GM06990 (cell line): Measurements from ENCODE around the gene AGBL2.
"Not testable (repeated sequence)": the region's sequence is repeated elsewhere in the genome, so short reads cannot be mapped to it uniquely, and the experiment has no call there.

Experiments
- DNase-seq: peaks from one replicate; pipeline ENCODE4 v3.0.0-alpha.2; 2011; ENCODE audit not compliant: insufficient read length; ENCODE audit errors: extremely low read depth
- H3K27me3 ChIP-seq: replicated peaks from 2 replicates; pipeline ENCODE4 v1.6.0; 2011; ENCODE audit warnings: low read length; ENCODE audit not compliant: control insufficient read depth, insufficient read depth
- H3K36me3 ChIP-seq: 2 replicates; pipeline ENCODE4 v1.5.1; 2011; ENCODE audit warnings: low read length; ENCODE audit not compliant: control insufficient read depth, insufficient read depth
- H3K4me3 ChIP-seq: replicated peaks from 2 replicates; pipeline ENCODE4 v1.5.1; 2011; ENCODE audit warnings: low read depth, mild to moderate bottlenecking, control low read depth, low read length
- TF ChIP-seq, protein P1 (sequence below): IDR thresholded peaks from 2 replicates; pipeline ENCODE4 v1.5.1; 2011; ENCODE audit warnings: low read length, control low read depth, mild to moderate bottlenecking, inconsistent platforms; ENCODE audit not compliant: insufficient read depth, poor library complexity, severe bottlenecking

Gene AGBL2

DNA sequence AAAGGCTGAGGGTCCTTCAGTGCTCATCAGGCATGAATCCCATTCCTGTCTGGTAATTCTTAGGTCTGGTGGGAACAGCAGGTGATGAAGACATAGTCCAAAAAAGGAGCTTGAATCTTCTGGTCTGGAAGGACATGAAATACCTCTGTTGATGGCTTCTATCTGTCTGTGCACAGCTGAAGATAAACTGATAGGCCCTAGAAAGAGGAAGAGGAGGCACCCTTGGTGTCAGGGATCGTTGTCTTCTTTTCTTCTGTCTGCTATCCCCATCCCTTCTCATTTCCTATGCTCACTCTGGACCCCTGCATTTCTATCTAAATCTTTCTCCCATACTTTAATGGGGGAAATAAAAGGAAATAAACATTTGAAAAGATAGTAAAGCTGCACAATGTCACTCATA lies 9.4 kb downstream of the AGBL2 start:
- no peak overlapping the region for H3K4me3 ChIP-seq
- DNase-seq, result no peak
- TF ChIP-seq, protein P1, sequence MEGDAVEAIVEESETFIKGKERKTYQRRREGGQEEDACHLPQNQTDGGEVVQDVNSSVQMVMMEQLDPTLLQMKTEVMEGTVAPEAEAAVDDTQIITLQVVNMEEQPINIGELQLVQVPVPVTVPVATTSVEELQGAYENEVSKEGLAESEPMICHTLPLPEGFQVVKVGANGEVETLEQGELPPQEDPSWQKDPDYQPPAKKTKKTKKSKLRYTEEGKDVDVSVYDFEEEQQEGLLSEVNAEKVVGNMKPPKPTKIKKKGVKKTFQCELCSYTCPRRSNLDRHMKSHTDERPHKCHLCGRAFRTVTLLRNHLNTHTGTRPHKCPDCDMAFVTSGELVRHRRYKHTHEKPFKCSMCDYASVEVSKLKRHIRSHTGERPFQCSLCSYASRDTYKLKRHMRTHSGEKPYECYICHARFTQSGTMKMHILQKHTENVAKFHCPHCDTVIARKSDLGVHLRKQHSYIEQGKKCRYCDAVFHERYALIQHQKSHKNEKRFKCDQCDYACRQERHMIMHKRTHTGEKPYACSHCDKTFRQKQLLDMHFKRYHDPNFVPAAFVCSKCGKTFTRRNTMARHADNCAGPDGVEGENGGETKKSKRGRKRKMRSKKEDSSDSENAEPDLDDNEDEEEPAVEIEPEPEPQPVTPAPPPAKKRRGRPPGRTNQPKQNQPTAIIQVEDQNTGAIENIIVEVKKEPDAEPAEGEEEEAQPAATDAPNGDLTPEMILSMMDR, result no peak
- no peaks in the 10 kb centered on the region for H3K27me3 ChIP-seq
- H3K36me3 ChIP-seq, result no peaks in the 10 kb centered on the region

DNA sequence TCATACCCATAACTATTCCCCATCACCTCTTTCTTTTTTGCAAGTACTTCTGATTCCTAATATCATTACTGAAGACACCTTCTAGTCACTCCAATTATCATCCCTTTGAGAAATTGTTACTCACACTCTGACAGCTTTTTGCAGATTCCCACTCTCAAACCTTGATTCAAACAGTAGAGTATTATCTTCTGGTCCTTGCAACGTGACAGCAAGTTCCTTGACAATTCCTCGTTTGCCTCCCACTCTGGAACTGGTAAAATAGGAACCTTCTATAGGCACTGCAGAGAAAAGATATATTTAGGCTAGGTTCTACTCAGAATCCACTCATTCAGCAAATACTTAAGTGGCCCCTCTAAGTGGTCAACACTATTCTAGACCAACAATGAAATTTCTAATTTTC lies 23.2 kb downstream of the AGBL2 start:
- no peak for DNase-seq

DNA sequence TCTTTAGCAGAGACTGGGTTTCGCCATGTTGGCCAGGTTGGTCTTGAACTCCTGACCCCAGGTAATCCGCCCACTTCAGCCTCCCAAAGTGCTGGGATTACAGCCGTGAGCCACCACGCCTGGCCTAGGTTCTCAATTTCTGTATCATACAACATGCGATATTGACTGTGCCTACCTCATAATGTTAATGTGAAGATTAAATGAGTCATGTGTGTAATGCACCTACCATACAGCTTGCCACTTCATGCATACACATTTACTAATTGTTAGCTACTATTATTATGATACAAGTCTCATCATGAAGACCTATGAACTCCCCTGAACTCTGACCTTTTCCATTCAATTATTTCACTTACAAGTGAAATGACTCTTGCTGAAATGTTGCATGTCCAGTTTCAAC lies 25.7 kb downstream of the AGBL2 start:
- Histone ChIP-seq H3K36me3 (no peaks in the 10 kb centered on the region), H3K4me3 (no peak overlapping the region), H3K27me3 (no peaks in the 10 kb centered on the region)
- DNase-seq, result no peak
- TF ChIP-seq, protein P1, result no peak

More for the DNA sequence above, 23.2 kb downstream of the AGBL2 start:
- TF ChIP-seq, protein P1, result no peak
- no peaks in the 10 kb centered on the region for H3K27me3 ChIP-seq
- no peak overlapping the region for H3K4me3 ChIP-seq
- no peaks in the 10 kb centered on the region for H3K36me3 ChIP-seq

DNA sequence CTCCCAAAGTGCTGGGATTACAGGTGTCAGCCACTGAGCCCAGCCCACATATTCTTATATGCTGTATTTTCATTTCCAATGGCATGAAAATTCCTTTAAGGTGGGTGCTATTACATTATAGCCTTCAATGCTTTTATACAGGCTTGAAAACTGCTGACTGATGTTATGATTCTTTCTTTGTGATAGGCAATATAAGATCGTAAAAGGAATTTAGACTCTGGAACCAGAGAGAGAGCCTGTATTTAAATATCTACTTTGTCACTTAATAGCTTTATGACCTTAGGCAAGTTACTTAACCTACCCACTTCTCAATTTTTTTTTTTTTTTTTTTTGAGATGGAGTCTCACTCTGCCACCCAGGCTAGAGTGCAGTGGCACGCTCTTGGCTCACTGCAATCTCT lies 26.2 kb downstream of the AGBL2 start:
- no peaks in the 10 kb centered on the region for H3K36me3 ChIP-seq
- H3K4me3 ChIP-seq, result no peak overlapping the region
- H3K27me3 ChIP-seq, result no peaks in the 10 kb centered on the region
- no peak for DNase-seq
- TF ChIP-seq, protein P1, result no peak

DNA sequence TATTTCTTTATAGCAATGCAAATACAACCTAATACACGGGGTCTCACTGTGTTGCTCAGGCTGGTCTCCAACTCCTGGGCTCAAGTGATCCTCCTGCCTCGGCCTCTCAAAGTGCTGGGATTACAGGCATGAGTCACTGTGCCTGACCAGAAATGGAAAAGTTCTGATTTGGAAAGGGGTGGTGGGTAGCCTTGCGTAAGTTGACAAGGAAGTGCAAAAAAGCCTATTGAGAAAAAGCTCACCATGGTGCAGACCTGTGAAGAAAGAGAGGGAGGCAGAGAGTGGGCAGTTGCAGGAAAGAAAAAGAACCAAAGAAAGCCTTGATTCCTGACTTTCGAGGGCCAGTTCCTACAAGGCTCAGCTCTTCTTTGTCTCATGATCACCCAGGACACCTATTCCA lies 27.1 kb downstream of the AGBL2 start:
- DNase-seq, result no peak
- H3K36me3 ChIP-seq, result no peaks in the 10 kb centered on the region

DNA sequence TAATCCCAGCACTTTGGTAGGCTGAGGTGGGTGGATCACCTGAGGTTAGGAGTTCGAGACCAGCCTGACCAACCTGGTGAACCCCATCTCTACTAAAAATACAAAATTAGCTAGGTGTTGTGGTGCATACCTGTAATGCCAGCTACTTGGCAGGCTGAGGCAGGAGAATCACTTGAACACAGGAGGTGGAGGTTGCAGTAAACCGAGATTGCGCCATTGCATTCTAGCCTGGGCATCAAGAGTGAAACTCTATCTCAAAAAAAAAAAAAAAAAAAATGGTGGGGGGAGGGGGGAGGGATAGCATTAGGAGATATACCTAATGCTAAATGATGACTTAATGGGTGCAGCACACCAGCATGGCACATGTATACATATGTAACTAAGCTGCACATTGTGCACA lies 28.5 kb downstream of the AGBL2 start:
- DNase-seq, H3K27me3 ChIP-seq, H3K36me3 ChIP-seq, H3K4me3 ChIP-seq: not testable (repeated sequence)

More for the DNA sequence above, 27.1 kb downstream of the AGBL2 start:
- Histone ChIP-seq H3K27me3 (no peaks in the 10 kb centered on the region), H3K4me3 (no peak overlapping the region)
- TF ChIP-seq, protein P1, result no peak
